GM18907 (cell line): ENCODE data around the gene MLLT10.
"Not testable (repeated sequence)": the region's sequence is repeated elsewhere in the genome, so short reads cannot be mapped to it uniquely, and the experiment has no call there.

Experiments
- ATAC-seq: cut with Tn5 transposase; IDR thresholded peaks from one replicate; pipeline ENCODE4 v1.9.1; 2021; ENCODE audit warnings: mild to moderate bottlenecking, moderate library complexity; ENCODE audit not compliant: unreplicated experiment

The MLLT10 gene

DNA sequence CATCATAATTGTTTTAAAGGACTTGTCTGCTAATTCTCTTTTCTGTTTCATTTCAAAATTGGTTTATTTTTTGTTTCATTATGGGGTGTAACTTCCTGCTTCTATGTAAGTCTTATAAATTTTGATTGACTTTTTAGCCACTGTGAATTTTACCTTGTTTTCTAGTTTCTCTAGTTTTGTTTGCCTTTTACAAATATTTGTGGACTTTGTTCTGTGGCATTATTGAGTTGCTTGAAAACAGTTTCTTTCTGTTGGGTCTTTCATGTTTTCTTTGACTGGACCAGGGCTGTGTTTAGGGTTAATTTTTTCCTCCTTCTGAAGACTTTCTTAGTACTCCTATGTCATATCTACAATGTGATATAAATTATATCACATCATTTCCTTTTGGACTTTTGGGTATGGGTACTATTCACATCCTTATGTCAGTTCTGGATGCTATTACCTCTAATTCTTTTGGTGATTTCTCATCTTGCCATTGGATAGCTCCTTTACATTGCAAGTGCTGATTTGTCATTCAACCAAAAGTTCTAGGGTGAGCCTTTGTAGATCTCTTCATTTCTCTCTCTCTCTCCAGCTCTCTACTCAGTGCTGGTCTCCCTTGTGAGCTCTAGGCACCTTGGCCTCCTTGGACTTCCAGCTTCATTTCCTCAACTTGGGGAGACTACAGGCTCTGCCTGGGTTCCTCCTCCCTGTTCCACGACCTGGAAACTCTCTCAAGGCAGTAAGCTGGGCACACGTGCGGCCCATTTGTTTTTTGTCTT lies 36.9 kb downstream of the MLLT10 start:
- no peak for ATAC-seq

DNA sequence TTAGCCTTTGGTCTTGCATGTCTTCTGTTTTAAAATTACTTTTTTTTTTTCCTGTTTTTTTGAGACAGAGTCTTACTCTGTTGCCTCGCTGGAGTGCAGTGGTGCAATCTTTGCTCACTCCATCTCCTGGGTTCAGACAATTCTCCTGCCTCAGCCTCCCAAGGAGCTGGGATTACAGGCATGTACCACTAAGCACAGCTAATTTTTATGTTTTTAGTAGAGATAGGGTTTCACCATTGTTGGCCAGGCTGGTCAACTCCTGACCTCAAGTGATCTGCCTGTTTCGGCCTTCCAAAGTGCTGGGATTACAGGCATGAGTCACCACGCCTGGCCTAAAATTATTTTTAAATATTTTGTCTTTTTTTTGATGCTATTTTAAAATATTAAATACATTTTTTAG lies 38.5 kb downstream of the MLLT10 start:
- ATAC-seq = no peak

DNA sequence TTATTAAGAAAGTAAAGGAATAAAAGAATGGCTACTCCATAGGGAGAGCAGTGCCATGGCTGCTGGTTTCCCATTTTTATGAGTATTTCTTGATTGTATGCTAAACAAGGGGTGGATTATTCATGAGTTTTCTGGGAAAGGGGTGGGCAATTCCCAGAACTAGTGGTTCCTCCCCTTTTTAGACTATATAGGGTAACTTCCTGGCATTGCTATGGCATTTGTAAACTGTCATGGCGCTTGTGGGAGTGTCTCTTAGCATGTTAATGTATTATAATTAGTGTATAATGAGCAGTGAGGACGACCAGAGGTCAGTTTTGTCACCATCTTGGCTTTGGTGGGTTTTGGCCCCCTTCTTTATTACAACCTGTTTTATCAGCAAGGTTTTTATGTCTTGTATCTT lies 40.5 kb downstream of the MLLT10 start:
- ATAC-seq = not testable (repeated sequence)

DNA sequence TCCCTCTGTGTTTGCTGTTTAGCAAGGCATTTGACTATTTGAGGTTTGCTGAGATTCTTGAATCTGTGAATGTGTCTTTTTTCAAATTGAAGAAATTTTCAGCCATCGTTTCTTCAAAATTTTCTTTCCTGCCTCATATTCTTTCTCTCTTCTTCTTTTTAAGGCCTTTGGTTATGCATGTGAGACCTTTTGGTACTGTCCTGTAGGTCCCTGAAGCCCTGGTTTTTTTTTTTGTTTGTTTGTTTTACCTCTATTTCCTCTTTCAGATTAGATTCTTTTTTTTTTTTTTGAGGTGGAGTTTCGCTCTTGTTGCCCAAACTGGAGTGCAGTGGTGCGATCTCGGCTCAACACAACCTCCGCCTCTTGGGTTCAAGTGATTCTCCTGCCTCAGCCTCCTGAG lies 45.3 kb downstream of the MLLT10 start:
- ATAC-seq = no peak

DNA sequence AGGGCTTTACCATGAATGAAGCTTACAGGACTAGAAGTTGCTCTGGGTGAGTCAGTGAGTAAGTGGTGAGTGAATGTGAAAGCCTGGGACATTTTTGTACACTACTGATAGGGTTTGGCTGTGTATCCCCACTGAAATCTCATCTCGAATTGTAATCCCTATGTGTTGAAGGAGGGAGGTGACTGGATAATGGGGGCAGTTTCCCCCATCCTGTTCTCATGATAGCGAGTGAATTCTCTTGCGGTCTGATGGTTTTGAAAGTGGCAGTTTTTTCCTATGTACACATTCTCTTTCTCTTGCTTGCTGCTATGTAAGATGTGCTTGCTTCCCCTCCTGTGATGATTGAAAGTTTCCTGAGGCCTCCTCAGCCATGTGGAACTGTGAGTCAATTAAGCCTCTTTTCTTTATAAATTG lies 47.4 kb downstream of the MLLT10 start:
- peak; percentile 83 for ATAC-seq

DNA sequence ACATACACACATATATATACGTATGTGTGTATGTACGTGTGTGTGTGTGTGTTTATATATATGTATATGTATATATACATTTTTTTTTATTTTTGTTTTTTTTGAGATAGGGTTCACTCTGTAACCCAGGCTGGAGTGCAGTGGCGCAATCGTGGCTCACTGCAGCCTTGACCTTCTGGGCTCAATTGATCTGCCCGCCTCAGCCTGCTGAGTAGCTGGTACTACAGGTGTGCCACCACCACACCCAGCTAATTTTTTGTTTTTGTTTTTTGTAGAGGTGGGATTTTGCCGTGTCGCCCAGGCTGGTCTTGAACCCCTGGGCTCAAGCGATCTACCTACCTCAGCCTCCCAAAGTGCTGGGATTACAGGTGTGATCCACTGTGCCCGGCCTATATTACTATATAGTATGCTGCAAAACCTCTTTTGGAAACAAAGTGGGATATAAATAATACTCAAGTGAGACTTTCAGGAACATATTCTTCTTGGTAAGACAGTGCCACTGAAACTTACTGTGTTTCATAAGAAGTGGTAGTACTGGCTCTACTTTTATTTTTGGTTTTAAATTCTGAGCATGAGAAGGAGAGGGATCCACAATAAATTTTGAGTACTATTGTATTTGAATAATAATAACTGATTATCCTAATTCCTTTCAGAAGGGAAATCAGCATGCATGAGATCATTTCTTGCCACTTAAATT lies 51.0 kb downstream of the MLLT10 start:
- no peak for ATAC-seq

DNA sequence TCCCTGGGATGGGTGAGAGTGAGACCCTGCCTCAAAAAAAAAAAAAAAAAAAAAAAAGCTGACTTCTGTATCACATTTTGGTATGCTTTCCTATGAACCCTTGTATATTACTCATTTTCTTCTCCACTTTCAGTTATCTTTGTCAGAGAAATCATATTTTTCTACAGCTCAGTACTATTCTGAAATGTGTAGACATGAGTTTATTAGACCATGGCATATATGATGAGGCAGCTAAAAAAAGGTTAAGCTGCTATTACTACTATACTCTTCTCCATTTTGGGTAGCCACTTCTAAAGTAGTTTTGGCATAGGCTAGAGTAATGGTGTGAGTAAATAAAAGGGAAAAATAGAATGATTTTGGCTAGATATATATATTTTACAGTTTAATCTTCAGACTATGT lies 53.4 kb downstream of the MLLT10 start:
- no peak for ATAC-seq

DNA sequence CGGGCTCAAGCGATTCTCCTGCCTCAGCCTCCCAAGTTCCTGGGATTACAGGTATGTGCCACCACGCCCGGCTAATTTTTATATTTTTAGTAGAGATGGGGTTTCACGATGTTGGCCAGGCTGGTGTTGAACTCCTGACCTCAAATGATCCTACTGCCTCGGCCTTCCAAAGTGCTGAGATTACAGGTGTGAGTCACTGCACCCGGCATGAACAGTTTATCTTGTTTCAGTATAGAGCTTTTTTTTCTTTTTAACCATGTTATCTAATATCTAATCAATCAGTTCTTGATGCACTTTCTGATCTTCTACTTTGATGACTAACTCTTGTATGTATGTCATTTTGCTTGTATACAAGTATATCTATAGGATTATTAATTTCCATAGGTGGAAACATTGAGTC lies 54.1 kb downstream of the MLLT10 start:
- not testable (repeated sequence) for ATAC-seq

DNA sequence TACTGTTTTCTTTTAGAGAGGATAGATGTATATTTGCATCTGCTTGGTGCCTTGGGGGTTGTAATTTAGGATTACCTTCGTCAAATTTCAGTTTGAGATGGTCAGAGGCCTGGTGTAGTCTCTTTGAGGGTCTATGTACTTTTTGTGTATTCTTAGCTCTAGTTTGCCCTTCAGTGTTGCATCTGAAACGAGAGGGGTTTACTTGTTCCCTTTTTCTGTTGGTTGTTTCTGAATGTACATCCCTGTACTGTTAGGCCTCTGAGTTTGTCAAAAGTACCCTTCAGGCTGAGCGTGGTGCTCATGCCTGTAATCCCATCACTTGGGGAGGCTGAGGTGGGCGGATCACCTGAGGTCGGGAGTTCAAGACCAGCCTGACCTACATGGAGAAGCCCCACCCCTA lies 60.0 kb downstream of the MLLT10 start:
- ATAC-seq = no peak

DNA sequence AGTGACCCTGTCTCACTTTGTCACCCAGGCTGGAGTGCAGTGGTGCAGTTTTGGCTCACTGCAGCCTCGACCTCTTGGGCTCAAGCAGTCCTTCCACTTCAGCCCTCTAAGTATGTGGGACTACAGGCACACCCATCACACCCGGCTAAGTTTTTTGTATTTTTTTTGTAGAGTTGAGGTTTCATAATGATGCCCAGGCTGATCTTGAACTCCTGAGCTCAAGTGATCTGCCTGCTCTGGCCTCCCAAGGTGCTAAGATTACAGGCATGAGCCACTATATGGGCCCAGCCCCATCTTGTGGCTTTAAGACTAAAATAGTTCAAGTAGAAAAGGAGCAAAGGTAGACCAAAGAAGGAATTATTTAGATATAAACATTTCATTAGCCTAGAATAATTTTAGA lies 65.5 kb downstream of the MLLT10 start:
- ATAC-seq = no peak

DNA sequence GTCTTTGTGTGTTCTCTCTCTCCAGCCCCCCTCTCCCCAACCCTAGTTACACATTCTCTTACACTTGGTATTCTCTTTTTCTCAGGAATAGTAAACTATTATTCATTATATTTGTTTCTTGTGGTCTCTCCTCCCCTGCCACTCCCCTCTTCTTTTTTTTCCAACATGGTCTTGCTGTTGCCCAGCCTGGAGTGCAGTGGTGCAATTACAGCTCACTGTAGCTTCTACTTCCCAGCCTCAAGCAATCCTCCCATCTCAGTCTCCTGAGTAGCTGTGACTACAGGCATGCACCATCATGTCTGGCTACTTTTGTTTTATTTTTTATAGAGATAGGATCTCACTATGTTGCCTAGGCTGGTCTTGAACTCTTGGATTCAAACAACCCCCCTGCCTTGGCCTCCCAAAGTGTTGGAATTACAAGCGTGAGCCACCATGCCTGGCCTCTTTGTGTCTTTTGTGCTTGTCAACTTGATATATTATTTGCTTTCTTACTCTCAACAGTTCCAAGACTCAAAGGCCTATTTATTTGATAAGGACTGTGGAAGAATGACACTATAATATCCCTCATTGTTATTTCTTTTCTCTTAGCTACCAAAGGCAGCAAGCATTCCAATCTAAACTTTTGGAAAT lies 66.9 kb downstream of the MLLT10 start:
- ATAC-seq = no peak

DNA sequence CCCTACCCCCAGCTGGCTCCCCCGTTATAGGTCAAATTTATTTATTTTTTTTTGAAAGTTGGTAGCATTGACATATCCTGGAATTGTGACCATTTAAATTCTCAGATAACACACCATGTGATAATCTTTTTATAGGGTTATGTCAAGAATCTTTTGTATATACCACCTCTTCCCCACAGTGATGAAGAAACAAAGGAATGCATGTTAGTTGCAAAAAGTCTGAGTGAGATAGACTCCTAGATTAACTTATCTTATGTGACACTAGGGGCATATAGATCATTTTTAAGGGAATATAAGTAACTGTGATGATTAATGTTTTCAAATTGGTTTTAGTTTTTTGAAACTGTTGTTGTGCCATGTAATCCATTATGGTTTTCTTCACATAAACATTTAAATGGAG lies 68.3 kb downstream of the MLLT10 start:
- ATAC-seq = no peak

DNA sequence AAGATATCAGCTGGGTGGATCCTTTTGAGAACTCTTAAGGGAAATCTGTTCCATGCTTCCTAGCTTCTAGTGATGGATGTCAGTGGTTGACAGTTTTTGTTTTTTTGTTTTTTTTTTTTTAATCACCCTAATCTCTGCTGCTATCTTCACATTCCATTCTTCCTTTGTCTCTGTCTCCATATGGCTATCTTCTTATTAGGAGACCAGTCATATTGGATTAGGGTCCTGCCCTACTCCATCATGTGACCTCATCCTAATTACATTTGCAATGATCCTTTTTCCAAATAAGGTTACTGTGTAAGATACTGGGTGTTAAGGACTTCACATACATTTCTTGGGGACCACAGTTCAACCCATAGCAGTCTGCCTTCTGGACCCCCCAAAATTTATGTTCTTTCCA lies 69.7 kb downstream of the MLLT10 start:
- ATAC-seq = no peak

DNA sequence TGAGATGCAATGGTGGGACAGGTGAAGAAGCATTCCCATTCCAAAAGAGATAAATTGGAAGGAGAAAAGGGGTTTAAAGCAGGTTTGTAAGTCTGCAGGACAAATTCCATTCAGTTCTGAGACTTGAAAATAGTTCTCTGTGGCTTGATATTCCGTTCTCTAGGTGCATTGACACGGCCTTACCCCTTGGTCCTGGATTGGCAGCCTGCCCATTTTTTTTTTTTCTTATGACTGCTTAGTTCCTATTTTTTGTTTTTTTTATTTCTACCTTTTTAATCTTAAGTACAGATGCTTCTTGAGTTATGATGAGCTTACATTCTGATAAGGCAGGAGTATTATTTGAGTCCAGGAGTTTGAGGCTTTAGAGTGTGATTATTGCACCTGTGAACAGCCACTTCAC lies 70.6 kb downstream of the MLLT10 start:
- ATAC-seq = no peak

DNA sequence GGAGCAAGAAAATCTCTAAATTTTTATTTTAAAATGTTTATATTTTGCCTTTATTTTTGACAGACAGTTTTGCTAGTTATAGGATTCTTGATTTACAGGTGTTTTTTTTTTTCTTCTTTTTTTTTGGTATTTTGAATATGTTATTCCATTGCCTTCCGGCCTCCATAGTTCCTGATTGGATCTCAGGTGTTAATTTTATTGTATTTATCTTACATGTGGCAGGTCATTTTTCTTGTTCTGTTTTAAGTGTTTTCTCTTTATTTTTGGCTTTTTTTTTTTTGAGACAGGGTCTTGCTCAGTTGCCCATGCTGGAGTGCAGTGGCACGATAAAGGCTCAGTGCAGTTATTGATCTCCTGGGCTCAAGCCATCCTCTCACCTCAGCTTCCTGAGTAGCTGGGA lies 73.9 kb downstream of the MLLT10 start:
- ATAC-seq = no peak

DNA sequence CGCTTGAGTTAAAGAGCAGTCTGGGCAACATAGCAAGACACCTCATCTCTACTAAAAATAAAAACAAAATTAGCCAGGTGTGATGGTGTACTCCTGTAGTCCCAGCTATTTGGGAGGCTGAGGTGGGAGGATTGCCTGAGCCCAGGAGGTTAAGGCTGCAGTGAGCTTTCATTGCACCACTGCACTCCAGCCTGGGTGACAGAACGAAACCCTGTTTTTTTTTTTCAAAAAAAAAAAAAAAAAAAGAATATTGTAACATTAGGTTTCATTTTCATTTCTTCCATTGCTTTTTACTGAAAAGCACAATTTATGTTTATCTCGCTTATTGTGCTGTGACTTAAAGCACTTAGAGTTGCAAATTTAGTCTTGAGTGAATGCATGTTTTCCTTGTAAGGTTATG lies 80.0 kb downstream of the MLLT10 start:
- no peak for ATAC-seq

DNA sequence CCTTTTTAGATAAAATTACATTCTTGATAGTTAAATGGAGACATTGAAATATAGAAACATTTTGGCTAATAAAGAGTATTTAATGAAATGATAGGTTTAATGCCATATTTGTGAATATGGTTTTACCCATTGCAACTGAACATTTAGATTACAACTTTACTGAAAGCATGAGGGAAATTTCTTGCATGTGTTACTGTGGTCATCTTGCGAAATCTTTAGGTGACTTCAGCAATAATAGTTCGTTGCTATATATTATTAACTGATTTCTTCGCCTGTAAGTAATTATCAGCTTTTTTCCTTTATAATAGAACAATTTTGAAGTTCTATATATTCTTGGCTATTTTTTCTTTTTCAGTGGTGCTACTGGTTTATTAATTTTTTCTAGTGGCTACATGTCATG lies 83.2 kb downstream of the MLLT10 start:
- no peak for ATAC-seq

DNA sequence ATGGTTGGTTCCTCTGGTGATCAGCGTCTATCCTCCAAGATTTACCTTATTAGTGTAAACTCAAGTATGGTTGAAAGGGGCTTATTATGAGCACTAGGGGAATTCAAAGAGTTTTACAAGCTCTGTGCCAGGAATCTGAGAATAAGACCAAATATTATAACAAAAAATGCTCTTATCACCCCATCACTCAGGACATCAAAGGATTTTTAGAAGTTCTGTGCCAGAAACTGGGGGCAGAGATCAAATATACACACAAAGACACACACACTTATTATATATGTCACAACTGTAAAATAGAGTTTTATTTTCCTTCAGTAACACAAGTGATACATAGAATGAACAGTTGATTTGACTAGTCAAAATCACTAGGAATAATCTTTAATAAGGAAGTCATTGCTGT lies 89.3 kb downstream of the MLLT10 start:
- no peak for ATAC-seq

DNA sequence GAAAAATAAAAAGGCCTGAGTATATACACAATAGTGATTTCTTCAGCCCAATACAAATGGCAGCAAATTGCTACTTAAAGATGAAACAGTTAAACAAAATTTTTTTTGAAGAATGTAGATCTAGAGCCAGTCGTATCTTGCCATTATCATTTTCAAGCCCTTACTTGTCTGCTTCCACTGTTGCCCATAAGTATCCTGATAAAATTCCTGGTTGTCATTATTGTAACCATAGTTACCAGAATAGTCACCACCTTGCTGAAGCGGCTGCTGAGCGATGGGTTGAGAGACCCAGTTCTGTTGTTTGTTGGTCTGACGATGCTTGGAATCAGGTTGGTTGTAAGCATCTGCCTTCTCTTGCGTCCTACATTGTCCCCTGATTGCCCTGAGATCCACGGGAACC lies 90.4 kb downstream of the MLLT10 start:
- ATAC-seq = not testable (repeated sequence)

DNA sequence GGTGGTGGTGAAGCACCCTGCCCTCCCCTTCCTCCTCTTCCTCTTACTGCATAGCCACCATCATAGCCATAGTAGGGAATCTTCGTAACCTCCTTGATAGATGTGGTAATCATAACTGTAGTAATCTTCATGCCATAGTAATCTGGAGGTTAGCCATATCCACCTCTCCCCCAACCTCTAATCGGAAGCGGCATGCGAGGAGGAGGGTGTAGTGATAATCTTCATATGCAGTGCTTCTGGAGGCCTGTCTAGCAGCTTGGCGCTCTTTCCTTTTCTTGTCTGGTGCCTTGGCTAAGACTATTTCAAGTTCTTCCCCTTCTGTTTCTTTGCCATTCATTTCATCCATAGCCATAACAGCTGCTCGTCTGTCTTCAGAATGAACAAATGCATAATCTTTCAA lies 90.9 kb downstream of the MLLT10 start:
- no peak for ATAC-seq

DNA sequence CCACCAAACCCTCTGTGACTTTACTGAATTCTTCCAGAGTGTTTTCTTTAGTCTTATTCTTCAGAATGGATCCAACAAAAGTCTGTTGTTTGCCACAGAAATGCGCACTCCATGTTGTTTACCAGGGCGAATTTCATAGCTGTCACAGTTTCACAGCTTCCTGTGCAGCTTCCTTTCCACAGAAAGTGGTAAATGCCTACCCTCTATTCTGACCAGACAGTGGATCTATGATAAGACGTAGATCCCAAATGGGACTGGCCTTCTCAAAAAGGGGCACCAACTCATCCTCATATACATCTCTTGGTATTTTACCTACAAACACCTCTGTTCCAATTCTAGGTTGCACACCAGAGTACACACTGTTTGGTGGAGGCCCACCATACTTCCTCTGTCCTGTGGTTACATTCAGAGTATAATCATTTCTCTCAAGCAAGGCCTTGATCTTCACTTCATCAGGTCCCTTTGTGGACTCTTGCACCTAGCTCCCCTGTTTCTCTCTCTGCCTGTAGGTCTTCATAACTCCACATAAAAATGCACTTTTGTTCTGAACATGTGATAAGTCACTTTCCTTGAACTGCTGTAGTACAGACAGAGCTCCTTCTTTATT lies 91.7 kb downstream of the MLLT10 start:
- ATAC-seq = no peak
